D721Med (cell line): ENCODE results near the gene HPSE2.
"Not testable (repeated sequence)": the region's sequence is repeated elsewhere in the genome, so short reads cannot be mapped to it uniquely, and the experiment has no call there.

Experiments used
- DNase-seq: peaks from one replicate; pipeline ENCODE4 v3.0.0; 2011; ENCODE audit warnings: low spot score; ENCODE audit not compliant: insufficient read length
- FAIRE-seq: peaks from 2 replicates; lab custom pipeline; 2011; peaks lifted over from hg19 to GRCh38; lab: Jason Lieb, UNC
- CTCF ChIP-seq: IDR thresholded peaks from 2 replicates; pipeline ENCODE4 v1.5.1; 2012; ENCODE audit warnings: mild to moderate bottlenecking, control low read depth; ENCODE audit not compliant: insufficient read depth; ENCODE audit errors: missing control alignments

HPSE2 gene

GRCh38 chr10:98510412-98510995 is 725.1 kb downstream of the HPSE2 start:
- DNase-seq (no peak), FAIRE-seq (no peak)
- TF ChIP-seq CTCF, result no peak

GRCh38 chr10:98509745-98510144 is 725.9 kb downstream of the HPSE2 start:
- TF ChIP-seq CTCF, result no peak
- FAIRE-seq (no peak), DNase-seq (no peak)

GRCh38 chr10:98502535-98502934 is 733.1 kb downstream of the HPSE2 start:
- DNase-seq, FAIRE-seq: not testable (repeated sequence)

- no peak for FAIRE-seq
- TF ChIP-seq CTCF, result no peak
- DNase-seq, result no peak
Measured at GRCh38 chr10:98492763-98493162, 742.9 kb downstream of the HPSE2 start.

GRCh38 chr10:98489561-98490481 is 745.8 kb downstream of the HPSE2 start:
- FAIRE-seq (no peak), DNase-seq (no peak)
- TF ChIP-seq CTCF, result no peak

GRCh38 chr10:98488669-98489430 is 746.8 kb downstream of the HPSE2 start:
- no peak for FAIRE-seq
- TF ChIP-seq CTCF, result no peak
- no peak for DNase-seq

- DNase-seq (no peak), FAIRE-seq (no peak)
- no peak for TF ChIP-seq CTCF
Measured at GRCh38 chr10:98487649-98488048, 748.0 kb downstream of the HPSE2 start.
